ENCODE data around the gene BYSL.

DNA sequence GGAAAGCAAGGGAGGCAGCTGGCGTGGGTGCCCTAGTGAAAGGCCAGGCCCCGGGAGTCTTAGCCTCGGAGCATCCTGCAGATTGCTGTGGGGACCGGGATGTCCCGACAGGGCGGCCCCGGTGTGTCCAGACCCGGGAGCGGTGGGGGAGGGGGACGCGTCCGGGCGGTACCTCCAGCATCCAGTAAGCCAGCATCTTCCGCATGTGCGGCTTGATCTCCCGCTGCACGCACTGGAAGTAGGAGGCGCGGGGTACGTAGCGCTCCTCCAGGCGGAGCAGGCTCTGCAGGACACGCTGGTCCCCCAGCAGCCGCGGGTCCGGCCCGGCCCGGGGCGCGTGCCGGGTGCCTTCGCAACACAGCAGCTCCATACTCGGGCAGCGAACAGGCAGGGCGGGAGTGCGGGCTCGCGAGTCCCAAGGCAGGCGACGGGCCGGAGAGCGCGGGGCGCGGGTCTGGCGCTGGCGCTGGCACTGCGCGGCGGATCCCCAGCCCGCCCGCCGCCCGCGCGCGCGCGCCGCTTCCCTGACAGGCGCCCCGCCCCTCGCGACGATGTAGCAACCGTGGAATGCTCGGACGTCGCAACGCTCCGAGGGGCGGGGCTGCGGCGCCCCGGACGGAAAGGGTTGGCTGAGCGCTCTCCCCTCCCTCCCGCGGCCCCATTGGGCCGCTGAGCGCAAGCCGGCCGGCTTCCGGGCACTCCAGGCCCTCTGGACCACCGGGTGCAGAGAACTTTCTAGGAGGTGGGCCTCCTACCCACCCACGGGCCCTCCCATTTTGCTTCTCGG is 20.2 kb downstream of the BYSL start, which contains the start of gene CCND3:
- TF ChIP-seq SUZ12 (IDR thresholded peaks at IDR 0.05) (no peak), SP1 (IDR thresholded peaks at IDR 0.05) (no peak), BHLHE40 (IDR thresholded peaks at IDR 0.05; ENCODE audit: borderline replicate concordance) (no peak), FOXK2 (IDR thresholded peaks at IDR 0.05) (no peak), ELF4 (IDR thresholded peaks at IDR 0.05) (no peak), FOXM1 (IDR thresholded peaks at IDR 0.05; ENCODE audit: borderline replicate concordance) (no peak), CTBP1 (IDR thresholded peaks at IDR 0.05; ENCODE audit: borderline replicate concordance) (no peak)
- TF ChIP-seq, protein P1, sequence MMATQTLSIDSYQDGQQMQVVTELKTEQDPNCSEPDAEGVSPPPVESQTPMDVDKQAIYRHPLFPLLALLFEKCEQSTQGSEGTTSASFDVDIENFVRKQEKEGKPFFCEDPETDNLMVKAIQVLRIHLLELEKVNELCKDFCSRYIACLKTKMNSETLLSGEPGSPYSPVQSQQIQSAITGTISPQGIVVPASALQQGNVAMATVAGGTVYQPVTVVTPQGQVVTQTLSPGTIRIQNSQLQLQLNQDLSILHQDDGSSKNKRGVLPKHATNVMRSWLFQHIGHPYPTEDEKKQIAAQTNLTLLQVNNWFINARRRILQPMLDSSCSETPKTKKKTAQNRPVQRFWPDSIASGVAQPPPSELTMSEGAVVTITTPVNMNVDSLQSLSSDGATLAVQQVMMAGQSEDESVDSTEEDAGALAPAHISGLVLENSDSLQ (IDR thresholded peaks at IDR 0.05): no peak
